Measurements from ENCODE around the gene CRYBG1. TPM values are rescaled to one million over a fixed set of nuclear protein-coding genes. Genes with fewer than 3 reads are reported as not detected.

CRYBG1 gene
- total and polyA plus RNA-seq, 2 donors (not counting 3 experiments of a cell fraction or from before 2014, with no cell fraction given), result 4.1 to 30.1 TPM

GRCh38 chr6:106421496-106421895 lies 61.0 kb downstream of the CRYBG1 start:
- no peak for DNase-seq (ENCODE audit: low read depth, low spot score)
- no peak overlapping the region for H3K4me2 ChIP-seq (ENCODE audit: insufficient read depth, low read length)
- no TSS peak for BruUV-seq (replicated peaks)
- H3K27ac ChIP-seq (ENCODE audit: insufficient read depth, low read depth, low read length), result no peak overlapping the region
- no peaks in the 10 kb centered on the region for H3K79me2 ChIP-seq (ENCODE audit: control insufficient read depth, insufficient read depth, low read length)
- intact Hi-C loops (cut with micrococcal nuclease) (no loop called here), dilution Hi-C loops (cut with MboI; ENCODE audit: extremely low pct_ligation_motif_present, low sequenced_read_pairs) (no loop called here)
- H3K4me1 ChIP-seq (ENCODE audit: control insufficient read depth, extremely low read depth, insufficient read depth, low read length), result no peaks in the 10 kb centered on the region
- TF ChIP-seq JUN (IDR thresholded peaks at IDR 0.05; ENCODE audit: borderline replicate concordance, insufficient read depth, insufficient read length, low read depth), result no peak
- TF ChIP-seq MYC (IDR thresholded peaks at IDR 0.05; ENCODE audit: low read depth, low read length), result no peak
- TF ChIP-seq POLR2A (IDR thresholded peaks at IDR 0.05; ENCODE audit: low read depth, low read length), result no peak
- no peak for TF ChIP-seq FOS (IDR thresholded peaks at IDR 0.05; ENCODE audit: borderline replicate concordance, insufficient read depth, low read length)
- no peak for TF ChIP-seq MAX (IDR thresholded peaks at IDR 0.05; ENCODE audit: insufficient read depth, insufficient read length)
- no peak for TF ChIP-seq CTCF (IDR thresholded peaks at IDR 0.05; ENCODE audit: extremely low read depth in 1 of 2, insufficient read depth in 1 of 2, low read depth in 1 of 2, low read length in 2 of 2)
- TF ChIP-seq EZH2 (IDR thresholded peaks at IDR 0.05; ENCODE audit: borderline replicate concordance, low read depth, low read length, severe bottlenecking), result no peak
- TF ChIP-seq GATA2 (IDR thresholded peaks at IDR 0.05; ENCODE audit: insufficient read depth, insufficient read length, low read depth, low read length), result no peak
- no peak for TF ChIP-seq POLR2AphosphoS5 (IDR thresholded peaks at IDR 0.05; ENCODE audit: insufficient read depth, low read depth, low read length)
- no peaks in the 10 kb centered on the region for H3K36me3 ChIP-seq (ENCODE audit: control insufficient read depth in 2 of 2, extremely low read depth in 1 of 2, insufficient read depth in 2 of 2, low read length in 2 of 2)
- no peaks in the 10 kb centered on the region for H3K9me3 ChIP-seq (replicated peaks; ENCODE audit: control insufficient read depth, insufficient read depth, low read length)
- H3K9me1 ChIP-seq (replicated peaks; ENCODE audit: control insufficient read depth, extremely low read depth, insufficient read depth, low read length), result no peaks in the 10 kb centered on the region
- CTCF ChIA-PET, result interaction anchor here (1.6 kb wide), 1 partner anchor 558 kb away, joined by 3 read pairs; no protein-coding TSS in a partner anchor
- POLR2A ChIA-PET, result no interaction called here
- H3K27me3 ChIP-seq (ENCODE audit: control insufficient read depth in 2 of 2, insufficient read depth in 2 of 2, low read length in 2 of 2), result peaks cover 2 to 3% of the 10 kb centered on the region in 2 experiments
- no peak for FAIRE-seq
- no peak overlapping the region for H3K4me3 ChIP-seq (replicated peaks in 1 of 3; ENCODE audit: insufficient read depth in 1 of 3, low read depth in 1 of 3, low read length in 3 of 3)
- no peak overlapping the region for H3K9ac ChIP-seq (replicated peaks; ENCODE audit: extremely low read depth, insufficient read depth, low read length)
- H4K20me1 ChIP-seq (replicated peaks; ENCODE audit: control insufficient read depth, extremely low read depth, insufficient read depth, low read length), result no peaks in the 10 kb centered on the region
- no peak overlapping the region for H2AFZ ChIP-seq (ENCODE audit: low read depth, low read length)
